Measurements from ENCODE around the gene CAMSAP1.
"Not testable (repeated sequence)": the region's sequence is repeated elsewhere in the genome, so short reads cannot be mapped to it uniquely, and the experiment has no call there.

The CAMSAP1 gene

GRCh38 chr9:135896626-135897025, 10.7 kb downstream of the CAMSAP1 start:
- no peak for DNase-seq (ENCODE audit: low spot score)

GRCh38 chr9:135896205-135896604, 11.1 kb downstream of the CAMSAP1 start:
- DNase-seq (ENCODE audit: low spot score) = no peak

GRCh38 chr9:135895202-135895848, 12.0 kb downstream of the CAMSAP1 start:
- no peak for DNase-seq (ENCODE audit: low spot score)

GRCh38 chr9:135893104-135893503, 14.2 kb downstream of the CAMSAP1 start:
- DNase-seq (ENCODE audit: low spot score) = no peak

- not testable (repeated sequence) for DNase-seq (ENCODE audit: low spot score)
Measured at GRCh38 chr9:135892327-135892726, 15.0 kb downstream of the CAMSAP1 start.

GRCh38 chr9:135891027-135891631, 16.2 kb downstream of the CAMSAP1 start:
- no peak for DNase-seq (ENCODE audit: low spot score)

GRCh38 chr9:135890190-135891026, 16.9 kb downstream of the CAMSAP1 start:
- DNase-seq (ENCODE audit: low spot score) = no peak

GRCh38 chr9:135889564-135890189, 17.7 kb downstream of the CAMSAP1 start:
- no peak for DNase-seq (ENCODE audit: low spot score)

GRCh38 chr9:135888766-135889394, 18.5 kb downstream of the CAMSAP1 start:
- no peak for DNase-seq (ENCODE audit: low spot score)

GRCh38 chr9:135888126-135888765, 19.1 kb downstream of the CAMSAP1 start:
- no peak for DNase-seq (ENCODE audit: low spot score)

GRCh38 chr9:135887585-135888050, 19.7 kb downstream of the CAMSAP1 start:
- peak; percentile 43 for DNase-seq (ENCODE audit: low spot score)

- DNase-seq (ENCODE audit: low spot score) = no peak
Measured at GRCh38 chr9:135887021-135887507, 20.3 kb downstream of the CAMSAP1 start.

- no peak for DNase-seq (ENCODE audit: low spot score)
Measured at GRCh38 chr9:135886147-135886981, 21.0 kb downstream of the CAMSAP1 start.

GRCh38 chr9:135885100-135885853, 22.1 kb downstream of the CAMSAP1 start:
- DNase-seq (ENCODE audit: low spot score) = no peak

- no peak for DNase-seq (ENCODE audit: low spot score)
Measured at GRCh38 chr9:135884328-135885035, 22.9 kb downstream of the CAMSAP1 start.

- DNase-seq (ENCODE audit: low spot score) = no peak
Measured at GRCh38 chr9:135883410-135884089, 23.8 kb downstream of the CAMSAP1 start.

GRCh38 chr9:135882011-135882410, 25.3 kb downstream of the CAMSAP1 start:
- DNase-seq (ENCODE audit: low spot score) = no peak

- no peak for DNase-seq (ENCODE audit: low spot score)
Measured at GRCh38 chr9:135880438-135880837, 26.9 kb downstream of the CAMSAP1 start.
